Epithelial cell of esophagus (primary cell): ENCODE results near the gene ZNF747.
A peak's percentile ranks its signal among the peaks of the same experiment; 100 is the strongest.
"Not testable (repeated sequence)": the region's sequence is repeated elsewhere in the genome, so short reads cannot be mapped to it uniquely, and the experiment has no call there.

Experiments used
- DNase-seq: peaks from one replicate; pipeline ENCODE4 v3.0.0; 2010; ENCODE audit warnings: low read depth
- H3K4me3 ChIP-seq: 2 replicates; pipeline ENCODE4 v1.5.1; 2011; ENCODE audit warnings: mild to moderate bottlenecking, low read length, control low read depth
- TF ChIP-seq, protein P1 (sequence below): IDR thresholded peaks from 2 replicates; pipeline ENCODE4 v1.5.1; 2011; ENCODE audit warnings: low read depth, mild to moderate bottlenecking, low read length, control low read depth, inconsistent platforms; ENCODE audit not compliant: insufficient read depth; ENCODE audit errors: missing control alignments

ZNF747 gene

GRCh38 chr16:30526137-30526822 is 8.4 kb downstream of the ZNF747 start, which contains the start of gene ZNF768:
Gene ZNF768, minus strand, starts transcription at chr16:30526566. Its CDS starts 153 bp downstream, at chr16:30526413.
- DNase-seq, result no peak

GRCh38 chr16:30525844-30526136 is 8.9 kb downstream of the ZNF747 start:
- no peak for DNase-seq
- TF ChIP-seq, protein P1, sequence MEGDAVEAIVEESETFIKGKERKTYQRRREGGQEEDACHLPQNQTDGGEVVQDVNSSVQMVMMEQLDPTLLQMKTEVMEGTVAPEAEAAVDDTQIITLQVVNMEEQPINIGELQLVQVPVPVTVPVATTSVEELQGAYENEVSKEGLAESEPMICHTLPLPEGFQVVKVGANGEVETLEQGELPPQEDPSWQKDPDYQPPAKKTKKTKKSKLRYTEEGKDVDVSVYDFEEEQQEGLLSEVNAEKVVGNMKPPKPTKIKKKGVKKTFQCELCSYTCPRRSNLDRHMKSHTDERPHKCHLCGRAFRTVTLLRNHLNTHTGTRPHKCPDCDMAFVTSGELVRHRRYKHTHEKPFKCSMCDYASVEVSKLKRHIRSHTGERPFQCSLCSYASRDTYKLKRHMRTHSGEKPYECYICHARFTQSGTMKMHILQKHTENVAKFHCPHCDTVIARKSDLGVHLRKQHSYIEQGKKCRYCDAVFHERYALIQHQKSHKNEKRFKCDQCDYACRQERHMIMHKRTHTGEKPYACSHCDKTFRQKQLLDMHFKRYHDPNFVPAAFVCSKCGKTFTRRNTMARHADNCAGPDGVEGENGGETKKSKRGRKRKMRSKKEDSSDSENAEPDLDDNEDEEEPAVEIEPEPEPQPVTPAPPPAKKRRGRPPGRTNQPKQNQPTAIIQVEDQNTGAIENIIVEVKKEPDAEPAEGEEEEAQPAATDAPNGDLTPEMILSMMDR, result no peak
- peak overlapping the region; percentile 71 for H3K4me3 ChIP-seq

More at GRCh38 chr16:30526137-30526822, 8.4 kb downstream of the ZNF747 start, which contains the start of gene ZNF768:
- TF ChIP-seq, protein P1, result no peak
- peak within 1 kb of the TSS; percentile 71 for H3K4me3 ChIP-seq

DNA sequence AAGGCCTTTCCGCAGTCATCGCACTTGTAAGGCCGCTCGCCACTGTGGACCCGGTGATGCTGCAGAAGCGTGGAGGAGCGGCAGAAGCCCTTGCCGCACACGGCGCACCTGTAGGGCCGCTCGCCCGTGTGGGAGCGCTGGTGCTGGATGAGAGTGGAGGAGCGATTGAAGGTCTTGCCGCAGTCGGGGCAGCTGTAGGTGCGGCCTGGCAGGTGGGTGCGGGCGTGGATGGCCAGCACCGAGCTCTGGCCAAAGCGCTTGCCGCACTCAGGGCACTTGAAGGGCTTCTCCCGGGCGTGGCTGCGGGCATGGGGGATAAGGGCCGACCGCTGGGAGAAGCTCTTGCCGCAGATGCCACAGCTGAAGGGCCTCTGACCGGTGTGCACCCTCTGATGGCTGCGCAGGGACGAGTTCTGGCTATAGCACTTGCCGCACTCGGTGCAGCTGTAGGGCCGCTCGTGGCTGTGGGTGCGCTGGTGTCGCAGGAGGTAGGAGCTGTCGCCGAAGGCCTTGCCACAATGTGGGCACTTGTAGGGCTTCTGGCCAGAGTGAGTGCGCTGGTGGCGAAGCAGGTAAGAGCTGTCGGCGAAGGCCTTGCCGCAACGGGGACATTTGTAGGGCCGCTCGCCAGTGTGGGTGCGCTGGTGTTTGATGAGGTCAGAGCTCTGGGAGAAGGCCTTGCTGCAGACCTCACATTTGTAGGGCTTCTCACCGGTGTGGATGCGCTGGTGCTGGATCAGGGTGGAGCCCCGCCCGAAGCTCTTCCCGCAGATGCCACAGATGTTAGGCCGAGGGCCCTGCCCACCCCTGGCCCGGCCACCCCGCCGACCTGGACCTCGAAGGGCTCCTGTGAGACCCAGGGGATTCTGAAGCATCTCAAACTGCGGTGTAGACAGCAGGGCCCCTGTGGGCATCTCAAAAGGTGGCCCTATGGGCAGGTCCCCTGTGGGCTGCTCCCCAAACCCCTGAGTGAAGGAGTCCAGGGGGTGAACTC is 9.8 kb downstream of the ZNF747 start:
- H3K4me3 ChIP-seq, result no peak overlapping the region
- no peak for DNase-seq
- TF ChIP-seq, protein P1, result no peak

DNA sequence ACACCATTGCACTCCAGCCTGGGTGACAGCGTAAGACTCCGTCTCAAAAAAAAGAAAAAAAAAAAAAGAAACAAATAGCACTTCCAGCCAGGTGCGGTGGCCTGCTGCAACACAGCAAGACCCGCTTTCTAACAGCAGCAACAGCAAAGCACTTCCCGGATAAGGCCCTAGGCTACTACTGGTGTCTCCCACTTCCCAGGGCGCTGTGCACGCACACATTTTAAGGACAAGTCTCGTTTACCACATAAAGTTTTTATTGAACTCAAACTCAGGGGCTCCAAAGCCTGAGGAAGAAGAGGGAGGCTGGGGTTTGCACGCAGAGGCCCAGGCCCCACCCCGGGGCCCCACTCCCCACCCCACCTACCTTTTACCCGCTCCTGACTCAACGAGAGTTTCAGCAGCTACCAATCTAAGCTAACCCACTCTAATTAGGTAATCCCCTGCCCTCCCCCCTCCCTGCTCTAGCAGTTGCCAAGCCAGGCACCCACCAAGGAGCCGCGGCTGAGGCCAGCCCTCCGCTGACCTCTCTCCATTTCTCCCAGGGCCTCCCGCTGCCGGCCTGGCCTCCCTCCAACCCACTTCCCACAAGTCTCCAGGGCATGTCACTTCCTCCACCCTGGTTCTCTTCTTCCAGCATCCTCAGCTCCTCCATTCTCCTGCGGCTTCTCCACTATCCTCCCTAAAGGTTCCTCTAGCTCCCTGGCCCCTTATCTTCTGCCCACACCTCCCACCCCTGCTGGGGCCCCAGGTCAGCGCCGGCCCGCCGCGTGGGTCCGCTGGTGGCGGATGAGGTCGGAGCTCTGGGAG is 10.7 kb downstream of the ZNF747 start:
- no peak overlapping the region for H3K4me3 ChIP-seq
- DNase-seq, result no peak
- TF ChIP-seq, protein P1, result no peak

DNA sequence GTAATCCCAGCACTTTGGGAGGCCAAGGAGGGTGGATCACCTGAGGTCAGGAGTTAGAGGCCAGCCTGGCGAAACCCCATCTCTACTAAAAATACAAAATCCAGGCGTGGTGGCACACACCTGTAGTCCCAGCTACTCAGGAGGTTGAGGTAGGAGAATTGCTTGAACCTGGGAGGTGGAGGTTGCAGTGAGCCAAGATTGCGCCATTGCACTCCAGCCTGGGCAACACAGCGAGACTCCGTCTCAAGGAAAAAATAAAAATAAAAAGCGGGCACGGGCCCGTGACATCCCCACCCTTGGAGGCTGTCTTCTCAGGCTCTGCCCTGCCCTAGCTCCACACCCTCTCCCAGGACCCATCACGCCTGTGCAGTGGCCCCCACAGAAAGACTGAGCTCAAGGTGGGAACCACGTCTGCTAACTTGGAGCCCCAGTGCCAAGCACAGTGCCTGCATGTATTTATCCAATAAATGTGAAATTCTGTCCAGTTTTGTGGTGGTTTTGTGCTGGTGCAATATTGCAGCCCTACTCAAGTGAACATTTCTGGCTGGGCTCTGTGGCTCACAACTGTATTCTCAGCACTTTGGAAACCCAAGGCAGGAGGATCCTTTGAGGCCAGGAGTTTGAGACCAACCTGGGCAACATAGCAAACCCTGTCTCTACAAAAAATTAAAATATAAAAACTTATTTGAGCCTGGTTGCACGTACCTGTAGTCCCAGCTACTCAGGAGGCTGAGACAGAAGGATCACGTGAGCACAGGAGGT is 11.8 kb downstream of the ZNF747 start:
- DNase-seq, H3K4me3 ChIP-seq: not testable (repeated sequence)

GRCh38 chr16:30521873-30522641 is 12.6 kb downstream of the ZNF747 start:
- no peak overlapping the region for H3K4me3 ChIP-seq
- TF ChIP-seq, protein P1, result no peak
- no peak for DNase-seq
